GM19452 (cell line): Measurements from ENCODE around the gene GALNT18.

ENCODE experiments used
- ATAC-seq: cut with Tn5 transposase; IDR thresholded peaks from one replicate; pipeline ENCODE4 v1.9.1; 2021; ENCODE audit not compliant: unreplicated experiment

Gene GALNT18

GRCh38 chr11:11624926-11625325, 3.1 kb upstream of the GALNT18 start:
- ATAC-seq: no peak

- ATAC-seq: no peak
These were observed 2.4 kb upstream of the GALNT18 start for GRCh38 chr11:11624204-11624603.

DNA sequence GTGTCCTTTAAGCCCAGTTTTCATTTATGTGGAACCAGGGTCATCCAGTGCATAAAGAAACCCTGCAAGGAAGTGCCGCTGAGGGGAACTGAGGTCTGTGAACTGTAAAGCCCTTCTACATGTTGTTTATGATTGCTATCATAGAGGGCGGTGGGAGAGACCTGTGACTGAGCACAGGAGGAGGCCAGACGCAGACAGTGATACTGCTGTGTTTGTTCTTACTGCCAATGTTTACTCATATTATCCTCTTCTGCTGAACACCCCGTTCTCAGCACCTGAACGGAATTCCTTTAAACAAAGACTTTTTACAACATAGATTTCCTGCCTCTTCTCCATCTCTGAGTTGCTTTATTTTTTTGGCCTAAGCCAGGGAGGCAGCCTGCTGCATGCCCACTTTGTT, 967 bp upstream of the GALNT18 start:
- ATAC-seq: no peak

GRCh38 chr11:11622340-11622706, 518 bp upstream of the GALNT18 start:
- no peak for ATAC-seq

DNA sequence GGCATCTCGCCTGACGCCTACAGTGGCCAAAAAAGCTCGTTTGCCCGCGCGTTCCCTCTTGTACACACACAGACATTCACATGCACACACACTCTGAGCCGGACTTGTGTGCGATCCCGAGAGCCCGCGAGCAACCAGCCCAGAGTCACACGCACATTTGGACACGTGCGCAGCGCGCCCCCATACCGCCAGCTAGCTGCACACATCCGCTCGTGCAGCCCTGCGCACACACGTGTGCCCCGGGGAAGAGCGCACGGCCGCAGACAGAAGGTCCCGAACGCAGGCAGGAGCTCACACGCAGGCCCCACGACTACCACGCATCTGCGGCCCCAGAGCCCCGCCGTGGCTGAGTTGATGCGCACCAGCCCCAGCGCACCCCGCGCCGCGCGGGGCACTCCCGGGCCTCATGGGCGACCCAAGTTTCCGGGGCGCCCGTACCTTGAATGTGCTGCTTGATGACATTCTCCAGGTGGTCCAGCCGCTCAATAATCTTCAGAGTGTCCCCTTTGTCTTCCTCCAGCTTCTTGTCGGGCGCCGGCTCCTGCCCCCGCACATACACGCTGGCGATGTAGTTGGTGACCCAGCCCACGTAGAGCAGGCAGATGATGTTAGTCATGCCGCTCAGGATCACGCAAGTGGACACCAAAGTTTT, 758 bp downstream of the GALNT18 start:
- no peak for ATAC-seq

- no peak for ATAC-seq
These were observed 1.5 kb downstream of the GALNT18 start for GRCh38 chr11:11620173-11620920.

DNA sequence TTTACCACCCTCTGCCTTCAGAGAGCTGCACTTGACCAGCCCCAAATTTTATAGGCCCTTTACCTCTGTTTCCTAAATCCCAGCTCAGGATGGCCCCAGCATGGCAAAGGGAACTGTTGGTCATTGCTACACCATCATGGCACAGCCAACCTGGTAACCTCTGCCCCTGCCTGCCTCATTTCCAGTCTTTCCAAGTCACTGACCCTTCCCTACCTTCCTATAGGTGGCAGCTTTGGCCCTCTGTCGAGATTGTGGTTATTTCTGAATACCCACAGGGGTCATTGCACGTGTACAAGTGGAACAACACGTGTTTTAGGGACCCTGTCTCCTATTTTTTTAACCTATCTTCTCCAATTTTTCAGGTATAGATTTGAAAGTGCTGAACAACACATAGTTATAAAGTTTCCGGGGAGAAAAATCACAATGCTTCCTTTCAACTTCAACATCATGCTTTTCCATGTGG, 2.8 kb downstream of the GALNT18 start:
- no peak for ATAC-seq

- ATAC-seq: no peak
These were observed 6.7 kb downstream of the GALNT18 start for GRCh38 chr11:11615086-11615485.

DNA sequence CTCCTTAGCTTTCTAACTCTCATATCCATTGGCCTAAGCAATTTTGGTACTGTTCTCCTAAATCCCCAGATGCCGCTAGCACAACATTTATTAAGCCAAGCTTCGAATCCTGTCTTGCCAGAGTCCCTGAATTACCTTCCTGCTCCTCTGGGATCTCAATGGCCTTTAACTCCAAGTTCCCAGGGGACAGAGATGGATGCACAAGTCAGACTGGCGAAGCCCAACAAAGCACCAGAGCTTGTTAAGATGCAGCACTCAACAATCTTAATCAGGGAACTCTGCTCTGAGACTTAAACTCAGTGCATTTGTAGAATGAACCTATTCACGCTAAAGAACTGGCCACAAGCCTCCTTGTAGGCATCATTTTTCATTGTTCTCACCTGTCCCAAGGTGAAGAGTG, 9.4 kb downstream of the GALNT18 start:
- no peak for ATAC-seq

- no peak for ATAC-seq
These were observed 10.4 kb downstream of the GALNT18 start for GRCh38 chr11:11611381-11611780.

GRCh38 chr11:11608783-11609232, 13.0 kb downstream of the GALNT18 start:
- no peak for ATAC-seq

DNA sequence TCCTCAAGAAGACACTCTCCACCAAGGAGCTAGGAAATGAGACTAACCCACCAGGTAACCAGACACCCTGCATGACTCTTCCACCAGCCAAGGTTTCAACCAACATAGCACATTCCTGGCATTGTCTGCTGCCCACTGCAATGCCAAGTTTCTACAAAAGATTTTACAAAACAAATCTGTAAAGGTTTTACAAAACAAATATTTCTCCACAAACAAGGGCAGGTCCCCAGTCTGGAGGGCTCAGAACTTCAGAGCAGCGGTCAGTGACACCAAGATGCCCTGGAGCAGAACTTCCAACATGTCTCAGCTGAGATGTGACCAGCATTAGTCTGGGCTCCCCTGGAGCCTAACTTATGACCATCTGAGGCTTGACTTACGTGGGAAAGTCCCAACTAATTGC, 14.0 kb downstream of the GALNT18 start:
- no peak for ATAC-seq

DNA sequence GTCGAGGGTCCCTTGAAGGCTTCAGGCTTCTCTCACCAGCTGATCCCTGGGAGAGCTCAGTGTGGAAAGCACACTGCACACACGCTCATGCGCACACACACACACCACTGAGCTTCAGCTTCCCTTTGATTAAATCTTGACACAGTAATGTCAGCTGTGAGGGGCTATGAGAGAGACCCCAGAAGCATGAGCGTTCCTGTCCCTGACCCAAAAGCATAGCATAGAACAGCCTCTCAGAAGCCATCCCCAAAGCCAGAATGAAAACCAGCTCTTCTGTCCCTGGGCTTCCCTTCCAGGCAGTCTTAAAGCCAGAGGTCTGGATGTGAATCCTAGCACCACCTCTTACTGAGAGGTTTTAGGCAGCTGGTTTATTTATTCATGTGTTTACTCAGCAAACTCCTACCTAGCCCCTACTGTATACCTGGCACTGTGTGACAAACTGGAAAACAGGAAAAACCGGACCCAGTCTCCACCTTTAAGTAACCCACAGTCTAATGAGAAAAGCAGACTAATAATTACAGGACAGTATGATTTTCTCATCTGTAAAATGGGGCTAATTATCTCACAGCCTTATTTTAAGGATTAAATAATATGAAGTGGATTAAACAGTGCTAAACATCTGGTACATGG, 15.9 kb downstream of the GALNT18 start:
- no peak for ATAC-seq

- no peak for ATAC-seq
These were observed 16.6 kb downstream of the GALNT18 start for GRCh38 chr11:11605181-11605580.

GRCh38 chr11:11604370-11604990, 17.3 kb downstream of the GALNT18 start:
- ATAC-seq: no peak

DNA sequence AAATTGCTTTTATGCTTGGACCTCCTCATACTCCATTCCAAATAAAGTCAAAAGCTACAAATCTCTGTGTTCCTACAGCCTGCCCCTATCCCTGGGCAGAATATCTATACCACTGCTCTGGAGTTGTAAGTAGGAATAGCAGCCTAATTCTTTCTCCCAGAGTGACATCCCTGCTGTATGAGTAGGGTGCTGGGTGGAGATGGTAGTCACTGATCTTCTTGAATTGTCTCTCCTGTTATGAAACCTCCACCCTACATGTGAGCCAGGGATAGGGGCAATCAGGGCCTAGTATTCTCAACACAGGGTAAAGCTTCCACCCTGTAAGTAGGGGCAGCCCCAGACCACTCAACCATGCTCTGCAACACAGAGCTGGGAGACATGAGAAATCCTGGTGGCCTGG, 19.8 kb downstream of the GALNT18 start:
- no peak for ATAC-seq

GRCh38 chr11:11600288-11600687, 21.5 kb downstream of the GALNT18 start:
- no peak for ATAC-seq

DNA sequence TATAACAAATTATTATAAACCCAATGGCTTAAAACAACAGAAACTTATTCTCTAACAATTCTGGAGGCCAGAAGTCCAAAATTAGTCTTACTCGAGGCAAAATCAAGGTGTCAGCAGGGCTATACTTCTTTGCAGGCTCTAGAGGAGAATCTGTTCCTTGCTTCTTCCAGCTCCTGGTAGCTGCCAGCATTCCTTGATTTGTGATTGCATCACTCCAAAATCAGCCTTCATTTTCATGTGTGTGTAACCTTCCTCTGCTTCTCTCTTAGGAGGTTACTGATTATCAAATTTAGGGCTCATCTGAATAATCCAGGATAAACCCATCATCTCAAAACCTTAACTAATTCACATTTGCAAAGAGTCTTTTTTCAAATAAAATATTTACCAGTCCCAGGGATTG, 23.6 kb downstream of the GALNT18 start:
- no peak for ATAC-seq

DNA sequence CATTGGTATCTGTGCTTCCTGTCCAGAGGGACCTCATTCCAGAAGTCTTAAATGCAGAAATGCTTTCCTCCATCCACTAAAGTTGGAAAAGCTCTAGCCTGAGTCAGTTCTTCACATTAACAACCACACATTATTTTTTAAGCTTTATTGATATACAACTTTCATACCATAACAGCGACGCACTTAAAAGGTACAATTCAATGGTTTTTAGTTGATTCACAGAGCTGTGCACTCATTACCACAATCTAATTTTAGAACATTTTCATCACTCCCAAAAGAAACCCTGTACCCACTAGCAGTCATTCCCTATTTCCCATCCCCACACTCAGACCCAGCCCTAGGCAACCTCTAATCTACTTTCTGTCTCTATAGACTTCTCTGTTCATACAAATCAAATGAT, 27.6 kb downstream of the GALNT18 start:
- no peak for ATAC-seq

- ATAC-seq: no peak
These were observed 29.6 kb downstream of the GALNT18 start for GRCh38 chr11:11592146-11592684.

DNA sequence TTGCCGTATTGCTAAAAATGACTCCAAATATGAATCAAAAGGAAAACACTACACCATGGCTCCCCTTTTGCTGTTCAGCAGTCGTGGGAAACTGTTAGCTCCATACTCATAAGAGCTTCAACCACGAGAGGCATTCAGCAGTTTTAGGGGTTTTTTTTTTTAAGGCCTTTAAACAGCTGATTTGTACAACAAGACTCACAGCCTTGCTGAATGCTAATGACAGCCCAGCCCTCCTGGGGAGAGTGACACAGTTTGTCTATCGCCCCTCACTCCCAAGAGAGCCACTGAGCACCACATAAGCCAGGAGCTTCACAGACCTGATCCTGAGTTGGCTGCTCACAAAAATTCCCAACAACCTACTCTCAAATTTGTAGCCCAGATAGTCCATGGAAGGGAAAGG, 32.4 kb downstream of the GALNT18 start:
- ATAC-seq: no peak
